Measurements from ENCODE around the gene ACOX1. TPM values are rescaled to one million over a fixed set of nuclear protein-coding genes. Genes with fewer than 3 reads are reported as not detected.
A peak's percentile ranks its signal among the peaks of the same experiment; 100 is the strongest.

ACOX1 gene
- polyA plus RNA-seq, 3 donors: 21.6 to 49.7 (median 49.2) TPM

- Histone ChIP-seq H3K36me3 (replicated peaks in 1 of 2; ENCODE audit: control insufficient read depth in 1 of 2, insufficient read depth in 2 of 2, low read length in 2 of 2) (peaks cover 19 to 39% of the 10 kb centered on the region in 2 donors), H3K4me1 (ENCODE audit: control insufficient read depth in 1 of 2, insufficient read depth in 2 of 2, low read length in 2 of 2) (peaks cover 18 to 23% of the 10 kb centered on the region in 2 donors), H3K9me3 (replicated peaks in 1 of 2; ENCODE audit: control insufficient read depth in 1 of 2, insufficient read depth in 1 of 2, low read length in 2 of 2) (no peaks in the 10 kb centered on the region), H3K27me3 (ENCODE audit: control insufficient read depth in 2 of 2, insufficient read depth in 2 of 2, low read length in 2 of 2) (no peaks in the 10 kb centered on the region), H3K4me3 (replicated peaks in 1 of 3; ENCODE audit: low read depth in 2 of 3, low read length in 3 of 3) (no peak overlapping the region), H3K4me2 (replicated peaks; ENCODE audit: extremely low read depth, low read length, poor library complexity, severe bottlenecking) (no peak overlapping the region), H3K9ac (ENCODE audit: insufficient read depth, low read length, poor library complexity, severe bottlenecking) (no peak overlapping the region), H4K20me1 (ENCODE audit: insufficient read depth, low read length) (peaks cover 23% of the 10 kb centered on the region), H3K79me2 (ENCODE audit: insufficient read depth, low read length) (peaks cover 17% of the 10 kb centered on the region), H3K27ac (ENCODE audit: low read depth in 1 of 2, low read length in 2 of 2) (no peak overlapping the region), H2AFZ (ENCODE audit: insufficient read depth, low read depth, low read length, poor library complexity, severe bottlenecking) (no peak overlapping the region)
- DNase-seq: no peak
- TF ChIP-seq, protein P1, sequence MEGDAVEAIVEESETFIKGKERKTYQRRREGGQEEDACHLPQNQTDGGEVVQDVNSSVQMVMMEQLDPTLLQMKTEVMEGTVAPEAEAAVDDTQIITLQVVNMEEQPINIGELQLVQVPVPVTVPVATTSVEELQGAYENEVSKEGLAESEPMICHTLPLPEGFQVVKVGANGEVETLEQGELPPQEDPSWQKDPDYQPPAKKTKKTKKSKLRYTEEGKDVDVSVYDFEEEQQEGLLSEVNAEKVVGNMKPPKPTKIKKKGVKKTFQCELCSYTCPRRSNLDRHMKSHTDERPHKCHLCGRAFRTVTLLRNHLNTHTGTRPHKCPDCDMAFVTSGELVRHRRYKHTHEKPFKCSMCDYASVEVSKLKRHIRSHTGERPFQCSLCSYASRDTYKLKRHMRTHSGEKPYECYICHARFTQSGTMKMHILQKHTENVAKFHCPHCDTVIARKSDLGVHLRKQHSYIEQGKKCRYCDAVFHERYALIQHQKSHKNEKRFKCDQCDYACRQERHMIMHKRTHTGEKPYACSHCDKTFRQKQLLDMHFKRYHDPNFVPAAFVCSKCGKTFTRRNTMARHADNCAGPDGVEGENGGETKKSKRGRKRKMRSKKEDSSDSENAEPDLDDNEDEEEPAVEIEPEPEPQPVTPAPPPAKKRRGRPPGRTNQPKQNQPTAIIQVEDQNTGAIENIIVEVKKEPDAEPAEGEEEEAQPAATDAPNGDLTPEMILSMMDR (IDR thresholded peaks at IDR 0.05): no peak
- H3K4me3 Mint-ChIP-seq: no peak overlapping the region
- peaks cover 20 to 43% of the 10 kb centered on the region in 2 donors for H3K36me3 Mint-ChIP-seq
- intact Hi-C loops (cut with micrococcal nuclease): no loop called here
- H3K9me3 Mint-ChIP-seq: peaks cover 0 to 2% (median 0%) of the 10 kb centered on the region in 7 donors
- H3K4me1 Mint-ChIP-seq: peaks cover 22% of the 10 kb centered on the region
- peak overlapping the region in 1 of 7 donors; percentile 6 for H3K27ac Mint-ChIP-seq
- WGBS (ENCODE audit: insufficient coverage): 97% methylated on average over 16 of the region's 18 CpGs
- H3K27me3 Mint-ChIP-seq (ENCODE audit: low read depth in 3 of 3): peaks cover 0 to 3% (median 2%) of the 10 kb centered on the region in 3 donors
Observed at GRCh38 chr17:75893305-75894048, 85.5 kb downstream of the ACOX1 start.

- intact Hi-C loops (cut with micrococcal nuclease): no loop called here
- no peak for DNase-seq
- H3K9me3 Mint-ChIP-seq: peaks cover 0 to 2% (median 0%) of the 10 kb centered on the region in 7 donors
- Histone ChIP-seq H2AFZ (ENCODE audit: insufficient read depth, low read depth, low read length, poor library complexity, severe bottlenecking) (no peak overlapping the region), H4K20me1 (ENCODE audit: insufficient read depth, low read length) (peaks cover 23% of the 10 kb centered on the region), H3K36me3 (replicated peaks in 1 of 2; ENCODE audit: control insufficient read depth in 1 of 2, insufficient read depth in 2 of 2, low read length in 2 of 2) (peaks cover 15 to 34% of the 10 kb centered on the region in 2 donors), H3K79me2 (ENCODE audit: insufficient read depth, low read length) (peaks cover 17% of the 10 kb centered on the region), H3K4me3 (replicated peaks in 1 of 3; ENCODE audit: low read depth in 2 of 3, low read length in 3 of 3) (no peak overlapping the region), H3K27me3 (ENCODE audit: control insufficient read depth in 2 of 2, insufficient read depth in 2 of 2, low read length in 2 of 2) (no peaks in the 10 kb centered on the region), H3K4me1 (ENCODE audit: control insufficient read depth in 1 of 2, insufficient read depth in 2 of 2, low read length in 2 of 2) (peaks cover 18 to 23% of the 10 kb centered on the region in 2 donors), H3K27ac (ENCODE audit: low read depth in 1 of 2, low read length in 2 of 2) (no peak overlapping the region), H3K9ac (ENCODE audit: insufficient read depth, low read length, poor library complexity, severe bottlenecking) (no peak overlapping the region), H3K4me2 (replicated peaks; ENCODE audit: extremely low read depth, low read length, poor library complexity, severe bottlenecking) (no peak overlapping the region), H3K9me3 (replicated peaks in 1 of 2; ENCODE audit: control insufficient read depth in 1 of 2, insufficient read depth in 1 of 2, low read length in 2 of 2) (no peaks in the 10 kb centered on the region)
- H3K27ac Mint-ChIP-seq: no peak overlapping the region
- 93% methylated on average over 13 of the region's 16 CpGs for WGBS (ENCODE audit: insufficient coverage)
- H3K4me1 Mint-ChIP-seq: peaks cover 22% of the 10 kb centered on the region
- H3K4me3 Mint-ChIP-seq: no peak overlapping the region
- H3K27me3 Mint-ChIP-seq (ENCODE audit: low read depth in 3 of 3): peaks cover 0 to 3% (median 2%) of the 10 kb centered on the region in 3 donors
- H3K36me3 Mint-ChIP-seq: peaks cover 16 to 35% of the 10 kb centered on the region in 2 donors
- TF ChIP-seq, protein P1 (IDR thresholded peaks at IDR 0.05): no peak
Observed at GRCh38 chr17:75892556-75893224, 86.3 kb downstream of the ACOX1 start.
